A673 (cell line): ENCODE data around the gene TXNRD2. TPM values are rescaled to one million over a fixed set of nuclear protein-coding genes. Genes with fewer than 3 reads are reported as not detected.

ENCODE experiments used
- BruUV-seq: library from RNA; stranded (reverse); fragments of 400-500 nt; replicated peaks from 2 replicates; lab custom pipeline; 2021; lab: Mats Ljungman, UMichigan
- CTCF ChIA-PET: fragments of 300-600 bp; sonication (Branson Sonifier 250); formaldehyde crosslinking; loops from one replicate; lab custom pipeline; 2022; ENCODE audit warnings: antibody characterized with exemption; lab: Charles Lee
- POLR2A ChIA-PET: fragments of 300-600 bp; sonication (Branson Sonifier 250); formaldehyde crosslinking; loops from one replicate; lab custom pipeline; 2022; ENCODE audit warnings: antibody characterized with exemption; ENCODE audit not compliant: low non-redundant PET; lab: Charles Lee
- DNase-seq: peaks from one replicate; pipeline ENCODE4 v3.0.0-alpha.2; 2015; ENCODE audit warnings: low spot score
- H3K27ac ChIP-seq: fragments of 200-600 bp; sonication (generic); 2 replicates; pipeline ENCODE4 v1.5.1; 2016; ENCODE audit warnings: mixed run types, low read depth, mild to moderate bottlenecking, mixed read lengths, antibody characterized with exemption, low read length; ENCODE audit not compliant: poor library complexity, severe bottlenecking
- H3K27me3 ChIP-seq: fragments of 200-600 bp; sonication (generic); replicated peaks from 2 replicates; pipeline ENCODE4 v1.6.1; 2017; ENCODE audit warnings: mixed run types, low read depth, mild to moderate bottlenecking, mixed read lengths, antibody characterized with exemption, low read length; ENCODE audit not compliant: insufficient read depth, poor library complexity
- H3K36me3 ChIP-seq: fragments of 200-600 bp; sonication (generic); 2 replicates; pipeline ENCODE4 v1.6.1; 2016; ENCODE audit warnings: mixed run types, mild to moderate bottlenecking, mixed read lengths, antibody characterized with exemption, low read length; ENCODE audit not compliant: insufficient read depth, poor library complexity, severe bottlenecking
- H3K4me1 ChIP-seq: fragments of 200-600 bp; sonication (generic); 2 replicates; pipeline ENCODE4 v1.6.1; 2017; ENCODE audit warnings: mixed run types, mild to moderate bottlenecking, mixed read lengths, antibody characterized with exemption, low read length; ENCODE audit not compliant: insufficient read depth, poor library complexity, severe bottlenecking
- H3K4me3 ChIP-seq: fragments of 200-600 bp; sonication (generic); 2 replicates; pipeline ENCODE4 v1.5.1; 2016; ENCODE audit warnings: low read depth, mixed run types, mild to moderate bottlenecking, mixed read lengths, low read length; ENCODE audit not compliant: poor library complexity, severe bottlenecking
- H3K9me3 ChIP-seq: fragments of 200-600 bp; sonication (generic); 2 replicates; pipeline ENCODE4 v1.6.1; 2016; ENCODE audit warnings: mixed run types, low read depth, mild to moderate bottlenecking, mixed read lengths, antibody characterized with exemption, low read length; ENCODE audit not compliant: poor library complexity, severe bottlenecking
- CTCF ChIP-seq: fragments of 300-800, 200-600 bp; sonication (generic); conservative IDR thresholded peaks from 2 replicates; pipeline ENCODE4 v1.5.1; 2017; ENCODE audit warnings: low read depth, mild to moderate bottlenecking, antibody characterized with exemption, low read length, moderate library complexity, mixed read lengths
- EZH2 ChIP-seq: fragments of 200-600 bp; sonication (generic); IDR thresholded peaks from 2 replicates; pipeline ENCODE4 v1.6.1; 2017; ENCODE audit warnings: borderline replicate concordance, low read depth, mild to moderate bottlenecking, mixed read lengths, antibody characterized with exemption, low read length; ENCODE audit not compliant: poor library complexity, severe bottlenecking
- intact Hi-C: fragments of 100-400 bp; cut with micrococcal nuclease; formaldehyde crosslinking; loops from one replicate; pipeline ENCODE4 v1.10.0; 2022; ENCODE audit not compliant: unreplicated experiment
- total RNA-seq: library from RNA; stranded (reverse); gene quantifications from 2 replicates; pipeline ENCODE4 v1.2.3, GENCODE V29; 2021

The TXNRD2 gene
- total RNA-seq, 1 experiment from 2014 or later: 32.6 TPM

GRCh38 chr22:19868773-19869471 lies 72.7 kb downstream of the TXNRD2 start:
- Histone ChIP-seq H3K4me1 (no peaks in the 10 kb centered on the region), H3K27me3 (no peaks in the 10 kb centered on the region), H3K9me3 (no peaks in the 10 kb centered on the region), H3K36me3 (peaks cover 3% of the 10 kb centered on the region), H3K4me3 (no peak overlapping the region), H3K27ac (no peak overlapping the region)
- TF ChIP-seq CTCF (no peak), EZH2 (no peak)
- ChIA-PET CTCF (no interaction called here), POLR2A (no interaction called here)
- intact Hi-C loops: no loop called here
- no TSS peak for BruUV-seq
- no peak for DNase-seq

GRCh38 chr22:19868333-19868732 lies 73.3 kb downstream of the TXNRD2 start:
- ChIA-PET CTCF (no interaction called here), POLR2A (no interaction called here)

GRCh38 chr22:19867617-19868016 lies 74.0 kb downstream of the TXNRD2 start:
- Histone ChIP-seq H3K4me1 (no peaks in the 10 kb centered on the region), H3K9me3 (no peaks in the 10 kb centered on the region), H3K27ac (no peak overlapping the region), H3K4me3 (no peak overlapping the region), H3K27me3 (no peaks in the 10 kb centered on the region), H3K36me3 (no peaks in the 10 kb centered on the region)
- intact Hi-C loops: no loop called here
- TF ChIP-seq CTCF (no peak), EZH2 (no peak)
- no peak for DNase-seq
- ChIA-PET POLR2A (no interaction called here), CTCF (no interaction called here)
- no TSS peak for BruUV-seq

More at GRCh38 chr22:19868333-19868732, 73.3 kb downstream of the TXNRD2 start:
- intact Hi-C loops: no loop called here
- Histone ChIP-seq H3K4me1 (no peaks in the 10 kb centered on the region), H3K9me3 (no peaks in the 10 kb centered on the region), H3K36me3 (no peaks in the 10 kb centered on the region), H3K27ac (no peak overlapping the region), H3K4me3 (no peak overlapping the region), H3K27me3 (no peaks in the 10 kb centered on the region)
- no TSS peak for BruUV-seq
- no peak for DNase-seq
- TF ChIP-seq EZH2 (no peak), CTCF (0 out of 2 replicates have a peak, but pooled peaks have one; percentile 10)
